BLaER1 (cell line): ENCODE measurements around the gene NKRF.

Source experiments
- H3K27ac ChIP-seq: shearing (Covaris generic); formaldehyde crosslinking; 2 replicates; pipeline ENCODE4 v1.8.1; 2022
- H3K27me3 ChIP-seq: shearing (Covaris generic); formaldehyde crosslinking; 2 replicates; pipeline ENCODE4 v1.8.1; 2022
- H3K36me3 ChIP-seq: shearing (Covaris generic); formaldehyde crosslinking; 2 replicates; pipeline ENCODE4 v1.8.1; 2022
- H3K4me1 ChIP-seq: shearing (Covaris generic); formaldehyde crosslinking; 2 replicates; pipeline ENCODE4 v1.8.1; 2022
- H3K4me2 ChIP-seq: shearing (Covaris generic); formaldehyde crosslinking; 2 replicates; pipeline ENCODE4 v1.8.1; 2022
- H3K4me3 ChIP-seq: shearing (Covaris generic); formaldehyde crosslinking; 2 replicates; pipeline ENCODE4 v1.8.1; 2022
- H3K9ac ChIP-seq: shearing (Covaris generic); formaldehyde crosslinking; 2 replicates; pipeline ENCODE4 v1.8.1; 2022
- H3K9me3 ChIP-seq: shearing (Covaris generic); formaldehyde crosslinking; 2 replicates; pipeline ENCODE4 v1.8.1; 2022
- H4K20me1 ChIP-seq: shearing (Covaris generic); formaldehyde crosslinking; 2 replicates; pipeline ENCODE4 v1.8.1; 2022
- Cebpa-rat ChIP-seq: shearing (Covaris generic); IDR thresholded peaks from 2 replicates; pipeline ENCODE4 v1.8.1; 2022

Gene NKRF

GRCh38 chrX:119539872-119540271 is 66.4 kb downstream of the NKRF start:
- no peaks in the 10 kb centered on the region for H3K4me1 ChIP-seq
- no peaks in the 10 kb centered on the region for H3K9me3 ChIP-seq
- TF ChIP-seq Cebpa-rat, result no peak
- no peak overlapping the region for H3K4me2 ChIP-seq
- H3K27ac ChIP-seq, result no peak overlapping the region
- H4K20me1 ChIP-seq, result no peaks in the 10 kb centered on the region
- H3K4me3 ChIP-seq, result no peak overlapping the region
- no peaks in the 10 kb centered on the region for H3K27me3 ChIP-seq
- H3K36me3 ChIP-seq, result peaks cover 32% of the 10 kb centered on the region
- H3K9ac ChIP-seq, result no peak overlapping the region
